ENCODE measurements around the gene SLC16A3. TPM values are rescaled to one million over a fixed set of nuclear protein-coding genes. Genes with fewer than 3 reads are reported as not detected.
"Not testable (repeated sequence)": the region's sequence is repeated elsewhere in the genome, so short reads cannot be mapped to it uniquely, and the experiment has no call there.

The SLC16A3 gene
- total and polyA plus RNA-seq, 2 of the 8 experiments (the other 6 are each of a cell fraction or from before 2014, with no cell fraction given), result 3.8 to 8.7 TPM

GRCh38 chr17:82254096-82254495, 25.3 kb downstream of the SLC16A3 start:
- not testable (repeated sequence) for H4K5ac ChIP-seq (ENCODE audit: insufficient read length, low read depth, low read length); H3K4me1 ChIP-seq (replicated peaks in 1 of 4; ENCODE audit: control insufficient read depth in 3 of 4, insufficient read depth in 4 of 4, low read length in 3 of 4); H2AK5ac ChIP-seq (ENCODE audit: low read depth, low read length); H3K4me2 ChIP-seq (ENCODE audit: insufficient read depth in 1 of 2, low read depth in 2 of 2, low read length in 2 of 2); FAIRE-seq; H3K4ac ChIP-seq (replicated peaks; ENCODE audit: insufficient read length, low read depth, low read length); H4K91ac ChIP-seq (replicated peaks; ENCODE audit: insufficient read length, low read length); H3K27ac ChIP-seq (ENCODE audit: low read depth, low read length); H3K23ac ChIP-seq (ENCODE audit: insufficient read length); H3K18ac ChIP-seq (ENCODE audit: extremely low read depth, low read length); H2BK12ac ChIP-seq (ENCODE audit: low read depth, low read length); H3K56ac ChIP-seq (replicated peaks; ENCODE audit: insufficient read length, low read depth, low read length); H3K27me3 ChIP-seq (replicated peaks in 1 of 4; ENCODE audit: control insufficient read depth in 3 of 4, extremely low read depth in 1 of 4, insufficient read depth in 3 of 4, low read length in 3 of 4); H2BK120ac ChIP-seq (replicated peaks; ENCODE audit: low read depth, low read length); H3K4me3 ChIP-seq (ENCODE audit: extremely low read depth in 1 of 4, insufficient read depth in 2 of 4, low read depth in 3 of 4, low read length in 4 of 4); H2AFZ ChIP-seq (ENCODE audit: low read length); H2BK20ac ChIP-seq (ENCODE audit: low read length); H2BK5ac ChIP-seq (ENCODE audit: low read depth, low read length); H3K9me3 ChIP-seq (ENCODE audit: insufficient read depth in 2 of 2, low read depth in 1 of 2, low read length in 1 of 2); H3K9ac ChIP-seq (replicated peaks in 1 of 4; ENCODE audit: extremely low read depth in 1 of 4, low read depth in 3 of 4, low read length in 3 of 4); H4K8ac ChIP-seq (ENCODE audit: extremely low read depth, insufficient read depth, low read length); H3K23me2 ChIP-seq (ENCODE audit: low read depth, low read length); H3K14ac ChIP-seq (ENCODE audit: insufficient read length); DNase-seq (ENCODE audit: low read depth in 1 of 2, low spot score in 2 of 2); H2BK15ac ChIP-seq (ENCODE audit: low read length)
- CTCF ChIA-PET (ENCODE audit: partially characterized antibody), result interaction anchor here (0.6 to 1.3 kb wide), 7 partner anchors 9 to 37 kb away, joined by 3 to 7 read pairs (median 3); no protein-coding TSS in a partner anchor
- Histone ChIP-seq H3K79me2 (ENCODE audit: control insufficient read depth in 1 of 2, insufficient read depth in 2 of 2, low read length in 2 of 2) (peaks cover 3 to 57% of the 10 kb centered on the region in 2 experiments; a peak in 3 of 4 replicates), H3K36me3 (ENCODE audit: control insufficient read depth in 2 of 4, insufficient read depth in 4 of 4, low read length in 3 of 4) (peaks cover 41 to 84% (median 67%) of the 10 kb centered on the region in 4 experiments), H4K20me1 (replicated peaks in 1 of 2; ENCODE audit: control insufficient read depth in 1 of 2, insufficient read depth in 2 of 2, low read length in 2 of 2) (peaks cover 40 to 43% of the 10 kb centered on the region in 2 experiments), H3K79me1 (ENCODE audit: low read depth, low read length) (peaks cover 17% of the 10 kb centered on the region)
- POLR2A ChIA-PET (ENCODE audit: partially characterized antibody), result interaction anchor here (0.7 to 2.0 kb wide), 7 partner anchors 9 to 301 kb away, joined by 3 to 10 read pairs (median 5); no protein-coding TSS in a partner anchor
- 97% methylated on average over 18 of the region's 39 CpGs; no CpG with 5 or more reads in 1 of the 2 experiments for WGBS, 2 experiments (ENCODE audit: extremely low coverage in 1 of 2, insufficient coverage in 1 of 2, insufficient read length in 1 of 2, insufficient replicate concordance in 2 of 2, low coverage in 1 of 2, low lambda C conversion rate in 2 of 2, missing lambda C conversion rate in 1 of 2)

GRCh38 chr17:82254746-82255145, 25.9 kb downstream of the SLC16A3 start:
- not testable (repeated sequence) for H2BK15ac ChIP-seq (ENCODE audit: low read length); H2BK120ac ChIP-seq (replicated peaks; ENCODE audit: low read depth, low read length); H3K9ac ChIP-seq (replicated peaks in 1 of 4; ENCODE audit: extremely low read depth in 1 of 4, low read depth in 3 of 4, low read length in 3 of 4); H3K4me2 ChIP-seq (ENCODE audit: insufficient read depth in 1 of 2, low read depth in 2 of 2, low read length in 2 of 2); H3K4me3 ChIP-seq (ENCODE audit: extremely low read depth in 1 of 4, insufficient read depth in 2 of 4, low read depth in 3 of 4, low read length in 4 of 4); DNase-seq (ENCODE audit: low read depth in 1 of 2, low spot score in 2 of 2); H3K23ac ChIP-seq (ENCODE audit: insufficient read length); H3K18ac ChIP-seq (ENCODE audit: extremely low read depth, low read length); H3K23me2 ChIP-seq (ENCODE audit: low read depth, low read length); FAIRE-seq; H2BK5ac ChIP-seq (ENCODE audit: low read depth, low read length); H4K5ac ChIP-seq (ENCODE audit: insufficient read length, low read depth, low read length); H2BK12ac ChIP-seq (ENCODE audit: low read depth, low read length); H3K27ac ChIP-seq (ENCODE audit: low read depth, low read length); H3K4ac ChIP-seq (replicated peaks; ENCODE audit: insufficient read length, low read depth, low read length); H2AFZ ChIP-seq (ENCODE audit: low read length); H3K9me3 ChIP-seq (ENCODE audit: insufficient read depth in 2 of 2, low read depth in 1 of 2, low read length in 1 of 2); H3K4me1 ChIP-seq (replicated peaks in 1 of 4; ENCODE audit: control insufficient read depth in 3 of 4, insufficient read depth in 4 of 4, low read length in 3 of 4); H2AK5ac ChIP-seq (ENCODE audit: low read depth, low read length); H3K56ac ChIP-seq (replicated peaks; ENCODE audit: insufficient read length, low read depth, low read length); H3K14ac ChIP-seq (ENCODE audit: insufficient read length); H4K91ac ChIP-seq (replicated peaks; ENCODE audit: insufficient read length, low read length); H4K8ac ChIP-seq (ENCODE audit: extremely low read depth, insufficient read depth, low read length); H3K27me3 ChIP-seq (replicated peaks in 1 of 4; ENCODE audit: control insufficient read depth in 3 of 4, extremely low read depth in 1 of 4, insufficient read depth in 3 of 4, low read length in 3 of 4); H2BK20ac ChIP-seq (ENCODE audit: low read length)
- H3K79me1 ChIP-seq (ENCODE audit: low read depth, low read length), result peaks cover 20% of the 10 kb centered on the region
- peaks cover 42 to 47% of the 10 kb centered on the region in 2 experiments for H4K20me1 ChIP-seq (replicated peaks in 1 of 2; ENCODE audit: control insufficient read depth in 1 of 2, insufficient read depth in 2 of 2, low read length in 2 of 2)
- peaks cover 41 to 84% (median 67%) of the 10 kb centered on the region in 4 experiments for H3K36me3 ChIP-seq (ENCODE audit: control insufficient read depth in 2 of 4, insufficient read depth in 4 of 4, low read length in 3 of 4)
- peaks cover 3 to 63% of the 10 kb centered on the region in 2 experiments; a peak in 3 of 4 replicates for H3K79me2 ChIP-seq (ENCODE audit: control insufficient read depth in 1 of 2, insufficient read depth in 2 of 2, low read length in 2 of 2)
- ChIA-PET CTCF (ENCODE audit: partially characterized antibody) (interaction anchor here (0.6 to 1.3 kb wide), 8 partner anchors 9 to 36 kb away, joined by 3 to 7 read pairs (median 4); no protein-coding TSS in a partner anchor), POLR2A (ENCODE audit: partially characterized antibody) (interaction anchor here (0.6 to 2.0 kb wide), 8 partner anchors 9 to 165 kb away, joined by 3 to 10 read pairs (median 4); partner anchors contain the start of gene CSNK1D)
- WGBS, 2 experiments (ENCODE audit: extremely low coverage in 1 of 2, insufficient coverage in 1 of 2, insufficient read length in 1 of 2, insufficient replicate concordance in 2 of 2, low coverage in 1 of 2, low lambda C conversion rate in 2 of 2, missing lambda C conversion rate in 1 of 2), result 95% methylated on average over 31 of the region's 33 CpGs; no CpG with 5 or more reads in 1 of the 2 experiments

All from H1 (cell line).